ENCODE results near the gene CDC23.
A peak's percentile ranks its signal among the peaks of the same experiment; 100 is the strongest.
"Not testable (repeated sequence)": the region's sequence is repeated elsewhere in the genome, so short reads cannot be mapped to it uniquely, and the experiment has no call there.

The CDC23 gene

DNA sequence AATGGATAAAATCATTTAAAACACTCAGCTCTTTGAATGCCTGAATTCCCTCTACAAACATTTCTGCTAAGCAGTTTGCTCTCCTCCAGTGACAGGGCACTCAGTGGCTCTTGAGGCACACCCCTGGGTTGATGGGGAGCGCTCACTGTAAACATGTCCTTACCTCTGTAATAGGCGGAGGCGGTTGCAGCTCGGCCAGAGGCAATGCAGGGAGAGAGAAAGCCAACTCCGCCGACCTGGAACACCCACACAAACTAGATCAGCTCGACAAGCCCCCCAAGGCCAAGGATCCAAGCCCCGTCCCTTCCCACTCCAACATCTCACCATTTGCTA is 329 bp downstream of the CDC23 start:
- DNase-seq (ENCODE audit: low read depth in 3 of 3), result peak in 2 of 3 experiments; percentile 1 to 10

DNA sequence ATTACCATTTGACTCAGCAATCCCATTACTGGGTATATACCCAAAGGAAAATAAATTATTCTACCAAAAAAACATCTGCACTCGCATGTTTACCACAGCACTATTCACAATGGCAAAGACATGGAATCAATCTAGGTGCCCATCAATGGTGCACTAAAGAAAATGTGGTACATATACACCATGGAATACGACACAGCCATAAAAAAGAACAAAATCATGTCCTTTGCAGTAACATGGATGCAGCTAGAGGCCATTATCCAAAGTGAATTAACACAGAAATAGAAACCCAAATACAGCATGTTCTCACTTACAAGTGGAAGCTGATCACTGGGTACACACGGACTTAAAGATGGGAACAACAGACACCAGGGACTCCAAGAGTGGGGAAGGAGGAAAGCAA is 2.1 kb downstream of the CDC23 start:
- no peak for DNase-seq (ENCODE audit: low read depth in 3 of 3)

DNA sequence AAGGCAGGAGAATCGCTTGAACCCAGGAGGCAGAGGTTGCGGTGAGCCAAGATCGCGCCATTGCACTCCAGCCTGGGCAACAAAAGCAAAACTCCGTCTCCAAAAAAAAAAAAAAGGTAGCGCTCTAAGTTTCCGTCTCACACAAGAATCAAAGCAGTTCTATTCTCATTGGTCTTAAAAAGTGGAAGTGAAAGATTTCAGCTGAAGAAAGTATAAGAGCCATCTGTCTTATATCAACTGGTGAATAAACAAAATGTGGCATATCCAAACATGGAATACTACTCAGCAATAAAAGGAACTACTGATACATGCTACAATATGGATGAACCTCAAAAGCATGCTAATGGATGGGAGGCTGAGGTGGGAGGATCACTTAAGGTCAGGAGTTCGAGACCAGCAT is 19.3 kb downstream of the CDC23 start:
- DNase-seq (ENCODE audit: low read depth in 3 of 3), result not testable (repeated sequence)

DNA sequence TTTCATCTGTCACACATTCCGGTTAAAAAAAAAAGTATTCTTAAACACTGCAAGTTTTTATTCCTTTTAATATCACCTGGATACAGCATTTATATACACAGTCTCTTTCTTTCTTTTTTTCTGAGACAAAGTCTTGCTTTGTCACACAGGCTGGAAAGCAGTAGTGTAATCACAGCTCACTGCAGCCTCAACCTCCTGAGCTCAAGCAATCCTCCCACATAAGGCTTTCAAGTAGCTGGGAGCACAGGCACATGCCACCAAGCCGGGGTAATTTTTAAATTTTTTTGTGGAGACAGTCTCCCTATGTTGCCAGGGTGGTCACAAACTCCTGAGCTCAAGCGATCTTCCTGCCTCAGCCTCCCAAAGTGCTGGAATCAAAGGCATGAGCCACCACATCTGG is 20.3 kb downstream of the CDC23 start:
- DNase-seq (ENCODE audit: low read depth in 3 of 3), result no peak

DNA sequence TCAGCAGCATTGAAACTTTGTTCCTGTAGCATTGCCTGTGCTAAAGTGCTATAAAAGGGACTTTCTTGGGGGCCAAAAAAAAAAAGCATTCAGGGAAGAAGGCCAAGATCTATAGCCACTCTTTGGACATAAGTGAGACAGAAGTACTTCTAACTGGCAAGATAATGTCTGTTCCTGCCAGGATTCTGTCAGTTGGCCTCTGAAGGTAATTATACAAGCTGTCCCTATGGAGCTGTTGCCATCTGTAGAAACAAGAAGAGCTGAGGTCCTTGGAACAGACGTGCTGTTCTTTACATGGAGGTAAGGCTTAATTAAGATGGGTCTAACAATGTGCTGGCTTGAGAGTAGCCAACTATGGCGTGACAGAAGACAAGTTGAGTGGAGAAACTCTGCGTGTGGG is 24.5 kb downstream of the CDC23 start:
- no peak for DNase-seq (ENCODE audit: low read depth in 3 of 3)

DNA sequence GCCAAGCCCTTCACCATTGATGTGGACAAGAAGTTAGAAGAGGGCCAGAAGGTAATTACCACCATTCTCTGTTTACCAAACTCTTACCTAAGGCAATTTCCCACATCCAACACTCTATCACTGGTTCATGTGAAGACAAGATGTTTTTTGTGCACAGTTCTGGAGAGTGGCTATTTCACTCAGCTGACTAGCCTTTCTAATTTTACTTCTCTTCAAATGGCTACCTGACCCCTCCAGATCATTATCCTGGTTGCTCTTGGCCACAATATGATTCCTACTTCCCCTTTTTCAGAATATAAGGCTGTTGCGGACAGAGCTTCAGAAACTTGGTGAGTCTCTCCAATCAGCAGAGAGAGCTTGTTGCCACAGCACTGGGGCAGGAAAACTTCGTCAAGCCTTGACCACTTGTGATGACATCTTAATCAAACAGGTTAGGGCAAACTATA is 27.1 kb downstream of the CDC23 start:
- DNase-seq (ENCODE audit: low read depth in 3 of 3), result no peak

GRCh38 chr5:138182808-138183207 is 30.3 kb downstream of the CDC23 start:
- no peak for DNase-seq (ENCODE audit: low read depth in 3 of 3)

GRCh38 chr5:138180841-138181240 is 32.3 kb downstream of the CDC23 start:
- DNase-seq (ENCODE audit: low read depth in 3 of 3), result no peak

DNA sequence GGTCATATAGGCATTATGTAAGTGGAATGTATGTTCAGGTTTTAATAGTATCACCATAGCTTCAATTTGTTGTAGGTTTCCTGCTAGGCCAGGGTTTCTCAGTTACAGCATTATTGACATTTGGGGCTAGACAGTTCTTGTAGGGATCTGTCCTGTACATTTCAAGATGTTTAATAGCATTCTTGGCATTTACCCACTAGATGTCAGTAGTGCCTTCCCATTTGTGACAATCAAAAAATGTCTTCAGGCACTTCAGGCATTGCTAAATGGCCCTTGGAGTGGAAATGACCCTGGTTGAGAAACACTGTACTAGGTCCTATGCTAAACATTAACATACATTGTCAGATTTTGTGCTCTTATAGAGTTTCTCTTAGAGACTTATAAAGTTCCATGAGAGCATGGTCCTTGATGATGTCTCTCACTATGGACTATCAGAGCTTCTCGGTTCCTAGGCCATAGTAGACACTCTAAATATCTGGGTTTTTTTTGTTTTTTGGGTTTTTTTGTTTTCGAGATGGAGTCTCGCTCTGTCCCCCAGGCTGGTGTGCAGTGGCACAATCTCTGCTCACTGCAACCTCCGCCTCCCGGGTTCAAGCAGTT is 32.8 kb downstream of the CDC23 start:
- DNase-seq (ENCODE audit: low read depth in 3 of 3), result no peak

DNA sequence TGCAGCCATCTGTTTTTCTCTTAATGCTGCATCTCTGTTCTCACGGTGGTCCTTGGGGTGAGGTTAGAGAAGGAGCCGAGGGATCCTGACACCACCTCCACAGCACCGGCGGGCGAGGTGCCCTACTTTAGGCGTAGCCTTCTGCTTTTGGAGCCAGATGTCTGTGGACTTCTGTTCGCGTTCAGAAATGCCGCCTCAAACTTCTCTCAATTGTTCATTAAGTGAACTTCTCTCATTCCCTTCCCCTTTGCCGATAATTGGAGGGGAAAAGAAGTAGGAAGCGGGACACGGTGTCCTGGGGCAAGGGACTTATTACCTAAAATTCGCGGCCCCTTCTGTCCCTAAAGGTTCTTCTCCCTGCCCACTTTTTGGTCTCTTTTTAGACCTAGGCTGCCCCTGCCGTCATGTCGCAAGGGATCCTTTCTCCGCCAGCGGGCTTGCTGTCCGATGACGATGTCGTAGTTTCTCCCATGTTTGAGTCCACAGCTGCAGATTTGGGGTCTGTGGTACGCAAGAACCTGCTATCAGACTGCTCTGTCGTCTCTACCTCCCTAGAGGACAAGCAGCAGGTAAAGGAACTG is 33.8 kb downstream of the CDC23 start:
- peak in 1 of 3 experiments; percentile 3 for DNase-seq (ENCODE audit: low read depth in 3 of 3)

DNA sequence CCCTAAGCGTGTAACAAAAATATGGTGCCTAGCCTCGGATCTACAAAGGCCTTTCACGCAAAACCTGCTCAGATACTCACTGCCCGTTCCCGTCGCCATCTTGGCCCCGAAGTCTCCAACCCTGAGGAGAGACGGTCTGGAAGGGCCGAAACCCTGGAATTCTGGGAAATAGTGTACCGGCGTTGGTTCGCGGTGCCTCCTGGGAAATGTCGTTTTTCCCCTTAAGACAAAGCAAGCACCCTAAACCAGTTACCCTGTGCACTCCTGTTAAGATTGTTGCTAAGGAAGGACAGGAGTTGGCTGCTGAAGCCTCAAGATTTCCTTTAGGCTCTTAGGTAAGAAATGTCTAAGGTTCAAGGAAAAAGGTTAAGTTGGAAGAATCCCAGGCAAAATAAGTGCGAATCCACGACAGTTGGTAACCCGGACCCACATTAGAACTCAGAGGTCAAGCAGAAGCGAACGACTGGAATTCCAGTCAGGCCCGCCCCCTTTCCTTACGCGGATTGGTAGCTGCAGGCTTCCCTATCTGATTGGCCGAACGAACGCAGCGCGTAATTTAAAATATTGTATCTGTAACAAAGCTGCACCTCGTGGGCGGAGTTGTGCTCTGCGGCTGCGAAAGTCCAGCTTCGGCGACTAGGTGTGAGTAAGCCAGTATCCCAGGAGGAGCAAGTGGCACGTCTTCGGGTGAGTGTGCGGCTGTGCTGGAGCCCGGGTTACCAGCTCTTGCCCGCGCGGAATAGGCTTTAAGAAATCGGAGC is 34.4 kb downstream of the CDC23 start, which contains the start of the genes BRD8 and KIF20A:
BRD8 (minus strand) TSS at position 115 of the 761 bp plus-strand sequence; CDS start at position 99, 16 bp downstream.
KIF20A (plus strand) TSS at position 597 of the 761 bp plus-strand sequence. CDS start 569 bp downstream, outside the sequence.
- peak; percentile 76 to 90 (median 87) for DNase-seq (ENCODE audit: low read depth in 3 of 3)

- peak in 1 of 3 experiments; percentile 12 for DNase-seq (ENCODE audit: low read depth in 3 of 3)
Observed at GRCh38 chr5:138177941-138178515, 35.1 kb downstream of the CDC23 start.

DNA sequence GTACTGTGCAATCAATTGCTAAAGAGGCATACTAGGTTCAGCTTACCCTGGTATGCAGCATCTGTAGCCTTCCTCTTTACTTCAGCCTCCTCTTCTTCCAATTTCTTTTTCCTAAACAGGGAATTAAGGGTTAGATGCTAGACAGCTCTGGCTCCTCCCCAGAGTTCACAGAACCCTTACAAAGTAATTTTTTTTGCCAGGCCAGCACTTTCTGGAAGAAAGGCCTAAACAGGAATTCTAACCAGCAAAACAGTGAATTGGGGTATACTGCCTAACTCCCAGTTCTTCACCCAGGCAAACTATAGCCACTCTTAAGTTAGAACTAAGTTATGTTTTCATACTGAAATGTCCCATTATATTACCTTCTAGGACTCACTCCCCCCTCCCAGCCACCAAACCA is 42.8 kb downstream of the CDC23 start:
- no peak for DNase-seq (ENCODE audit: low read depth in 3 of 3)

- no peak for DNase-seq (ENCODE audit: low read depth in 3 of 3)
Observed at GRCh38 chr5:138169124-138169523, 44.0 kb downstream of the CDC23 start.

- no peak for DNase-seq (ENCODE audit: low read depth in 3 of 3)
Observed at GRCh38 chr5:138163721-138164120, 49.4 kb downstream of the CDC23 start.

DNA sequence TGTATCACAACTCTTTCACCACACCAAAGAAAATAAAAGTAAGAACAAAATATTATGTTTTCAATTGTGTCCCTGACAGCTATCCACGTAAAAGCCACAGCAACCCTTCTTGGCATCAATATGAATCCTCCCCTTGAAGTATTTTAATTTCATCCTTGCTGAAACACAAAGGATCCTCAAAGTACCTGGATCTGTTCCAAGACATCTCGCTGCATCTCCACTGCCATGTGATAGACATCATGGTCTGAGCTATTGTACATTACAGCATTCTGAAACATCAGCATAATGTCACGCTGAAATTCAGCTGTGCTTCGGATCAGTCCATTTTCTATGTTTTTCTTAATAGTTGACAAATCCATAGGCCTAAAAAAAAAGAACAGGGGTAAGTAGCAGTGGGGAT is 52.4 kb downstream of the CDC23 start:
- no peak for DNase-seq (ENCODE audit: low read depth in 3 of 3)

- no peak for DNase-seq (ENCODE audit: low read depth in 3 of 3)
Observed at GRCh38 chr5:138159666-138160065, 53.5 kb downstream of the CDC23 start.

DNA sequence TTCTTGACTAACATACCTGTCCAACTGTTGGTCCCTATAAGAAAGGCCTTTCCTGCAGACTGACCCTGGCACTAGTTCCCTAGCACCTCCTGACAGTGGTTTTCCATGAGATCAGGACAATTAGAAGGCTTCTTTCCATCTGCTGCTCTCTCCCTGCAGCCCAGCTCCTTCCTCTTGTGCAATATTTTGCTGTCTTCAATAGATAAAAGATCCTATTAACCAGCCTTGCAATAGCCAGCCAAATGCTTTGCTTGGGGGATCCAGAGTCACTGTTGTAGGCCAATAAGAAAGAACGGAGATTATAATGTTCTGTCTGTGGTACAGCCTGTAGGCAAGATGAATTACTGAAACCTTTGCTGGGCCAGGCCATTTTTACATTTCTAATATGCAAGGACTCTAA is 55.5 kb downstream of the CDC23 start:
- no peak for DNase-seq (ENCODE audit: low read depth in 3 of 3)

- not testable (repeated sequence) for DNase-seq (ENCODE audit: low read depth in 3 of 3)
Observed at GRCh38 chr5:138155977-138156376, 57.1 kb downstream of the CDC23 start.

GRCh38 chr5:138149530-138149929 is 63.6 kb downstream of the CDC23 start:
- DNase-seq (ENCODE audit: low read depth in 3 of 3), result no peak

DNA sequence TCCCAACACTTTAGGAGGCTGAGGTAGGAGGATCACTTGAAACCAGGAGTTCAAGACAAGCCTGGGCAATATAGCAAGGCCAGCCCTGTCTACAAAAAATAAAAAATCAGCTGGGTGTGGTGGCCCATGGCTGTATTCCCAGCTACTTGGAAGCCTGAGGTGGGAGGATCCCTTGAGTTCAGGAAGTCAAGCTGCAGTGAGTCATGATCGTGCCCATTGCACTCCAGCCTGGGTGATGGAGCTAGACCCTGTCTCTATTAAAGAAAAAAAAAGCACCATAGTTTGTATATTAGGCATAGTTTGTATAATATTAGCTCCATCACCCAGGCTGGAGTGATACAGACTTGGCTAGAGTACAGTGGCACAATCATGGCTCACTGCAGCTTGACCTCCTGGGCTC is 64.3 kb downstream of the CDC23 start:
- no peak for DNase-seq (ENCODE audit: low read depth in 3 of 3)

GRCh38 chr5:138143578-138143977 is 69.5 kb downstream of the CDC23 start:
- not testable (repeated sequence) for DNase-seq (ENCODE audit: low read depth in 3 of 3)

GRCh38 chr5:138141734-138142133 is 71.4 kb downstream of the CDC23 start:
- DNase-seq (ENCODE audit: low read depth in 3 of 3), result no peak

Data from stimulated activated CD4-positive, alpha-beta T cell treated with anti-CD3 and anti-CD28 coated beads, TNF-alpha, amount 100 ng/mL, for 24 hours (primary cell).